ENCODE measurements around the gene RUNX3.

RUNX3 gene

GRCh38 chr1:24957808-24958752 is 28.0 kb upstream of the RUNX3 start:
- DNase-seq (ENCODE audit: extremely low read depth, low read depth): no peak
- H3K4me3 ChIP-seq (replicated peaks; ENCODE audit: low read depth, low read length): no peak overlapping the region
- no peak for TF ChIP-seq CTCF (IDR thresholded peaks at IDR 0.05; ENCODE audit: low read depth, low read length, missing control alignments)

GRCh38 chr1:24957016-24957807 is 27.1 kb upstream of the RUNX3 start:
- H3K4me3 ChIP-seq (replicated peaks; ENCODE audit: low read depth, low read length): no peak overlapping the region
- DNase-seq (ENCODE audit: extremely low read depth, low read depth): no peak
- no peak for TF ChIP-seq CTCF (IDR thresholded peaks at IDR 0.05; ENCODE audit: low read depth, low read length, missing control alignments)

- no peak for TF ChIP-seq CTCF (IDR thresholded peaks at IDR 0.05; ENCODE audit: low read depth, low read length, missing control alignments)
- H3K4me3 ChIP-seq (replicated peaks; ENCODE audit: low read depth, low read length): no peak overlapping the region
- DNase-seq (ENCODE audit: extremely low read depth, low read depth): no peak
These were observed 25.8 kb upstream of the RUNX3 start for GRCh38 chr1:24955779-24956365.

DNA sequence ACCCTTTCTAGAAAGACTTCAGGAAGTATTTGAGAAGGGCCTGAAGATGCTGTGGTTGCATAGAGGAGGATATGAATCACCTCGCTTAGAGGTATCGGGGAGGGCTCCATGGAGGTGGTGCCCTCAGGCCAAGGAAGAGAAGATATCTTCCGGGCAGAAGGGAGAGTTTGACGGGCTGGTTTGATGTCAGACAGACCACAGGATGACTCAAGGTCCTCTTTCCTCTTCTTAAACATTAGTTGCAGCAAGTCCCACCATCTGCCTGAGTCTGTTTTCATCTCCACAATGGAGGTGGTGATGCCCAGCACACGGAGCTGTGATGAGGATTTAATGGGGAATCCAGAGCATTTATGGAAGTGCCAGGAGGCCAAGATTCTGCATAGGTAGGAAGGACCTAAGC is 25.1 kb upstream of the RUNX3 start:
- TF ChIP-seq CTCF (IDR thresholded peaks at IDR 0.05; ENCODE audit: low read depth, low read length, missing control alignments): no peak
- H3K4me3 ChIP-seq (replicated peaks; ENCODE audit: low read depth, low read length): no peak overlapping the region
- DNase-seq (ENCODE audit: extremely low read depth, low read depth): no peak

GRCh38 chr1:24954631-24955030 is 24.6 kb upstream of the RUNX3 start:
- no peak overlapping the region for H3K4me3 ChIP-seq (replicated peaks; ENCODE audit: low read depth, low read length)
- DNase-seq (ENCODE audit: extremely low read depth, low read depth): no peak
- TF ChIP-seq CTCF (IDR thresholded peaks at IDR 0.05; ENCODE audit: low read depth, low read length, missing control alignments): no peak

- H3K4me3 ChIP-seq (replicated peaks; ENCODE audit: low read depth, low read length): no peak overlapping the region
- no peak for DNase-seq (ENCODE audit: extremely low read depth, low read depth)
- no peak for TF ChIP-seq CTCF (IDR thresholded peaks at IDR 0.05; ENCODE audit: low read depth, low read length, missing control alignments)
These were observed 23.9 kb upstream of the RUNX3 start for GRCh38 chr1:24954022-24954421.
